GM21367 (cell line): ENCODE results near the gene LTA.
A peak's percentile ranks its signal among the peaks of the same experiment; 100 is the strongest.
"Not testable (repeated sequence)": the region's sequence is repeated elsewhere in the genome, so short reads cannot be mapped to it uniquely, and the experiment has no call there.

ENCODE experiments used
- ATAC-seq: cut with Tn5 transposase; IDR thresholded peaks from one replicate; pipeline ENCODE4 v1.9.1; 2021; ENCODE audit not compliant: unreplicated experiment

The LTA gene

DNA sequence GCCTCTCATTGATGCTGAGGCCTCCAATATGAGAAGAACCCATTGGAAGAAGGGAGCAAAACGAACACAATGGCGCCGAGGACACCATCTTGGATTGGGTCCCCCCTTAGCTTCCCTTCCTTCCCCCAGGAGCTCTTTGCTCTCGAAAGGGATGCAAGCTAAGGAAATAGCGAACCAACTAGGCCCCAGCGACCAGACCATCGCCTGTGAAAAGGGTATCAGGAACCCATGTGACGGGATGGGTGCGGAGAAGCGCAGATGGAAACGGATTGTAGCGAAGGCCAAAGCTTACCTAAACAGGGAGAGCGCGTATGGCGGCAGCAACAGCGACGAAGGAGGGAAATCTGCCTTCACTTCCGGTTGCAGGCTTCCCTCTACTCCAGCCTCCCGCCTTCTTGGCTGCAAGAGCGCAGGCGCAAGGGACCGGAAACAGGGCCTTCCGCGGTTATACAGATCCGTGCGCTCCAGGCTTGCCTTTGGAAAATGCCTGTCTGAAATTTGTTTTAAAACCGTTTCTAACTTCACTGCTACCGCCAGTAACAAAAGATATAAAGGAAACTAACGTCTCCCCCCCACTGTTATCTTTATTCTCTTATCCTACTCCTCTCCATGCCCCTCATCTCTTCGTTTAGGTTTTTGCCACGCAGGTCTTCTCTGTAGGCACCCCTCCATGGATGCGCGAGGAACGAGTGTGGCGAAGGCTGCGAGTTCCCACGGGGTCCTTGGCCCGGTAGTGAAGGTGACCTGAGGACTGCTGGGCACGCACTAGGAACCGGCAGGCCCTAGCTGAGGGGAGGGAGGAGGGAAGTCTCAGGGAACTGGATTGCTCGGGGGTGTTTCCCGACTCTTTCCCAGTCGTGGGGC, 30.2 kb upstream of the LTA start, which contains the start of gene DDX39B:
Gene DDX39B (minus strand): TSS at position 346 of the 864 bp plus-strand sequence. CDS start 1,471 bp downstream, outside the sequence.
- peak; percentile 55 for ATAC-seq

GRCh38 chr6:31543639-31544038, 28.4 kb upstream of the LTA start:
- ATAC-seq = no peak

GRCh38 chr6:31544676-31545075, 27.4 kb upstream of the LTA start:
- no peak for ATAC-seq

GRCh38 chr6:31545291-31545690, 26.8 kb upstream of the LTA start:
- ATAC-seq = no peak

DNA sequence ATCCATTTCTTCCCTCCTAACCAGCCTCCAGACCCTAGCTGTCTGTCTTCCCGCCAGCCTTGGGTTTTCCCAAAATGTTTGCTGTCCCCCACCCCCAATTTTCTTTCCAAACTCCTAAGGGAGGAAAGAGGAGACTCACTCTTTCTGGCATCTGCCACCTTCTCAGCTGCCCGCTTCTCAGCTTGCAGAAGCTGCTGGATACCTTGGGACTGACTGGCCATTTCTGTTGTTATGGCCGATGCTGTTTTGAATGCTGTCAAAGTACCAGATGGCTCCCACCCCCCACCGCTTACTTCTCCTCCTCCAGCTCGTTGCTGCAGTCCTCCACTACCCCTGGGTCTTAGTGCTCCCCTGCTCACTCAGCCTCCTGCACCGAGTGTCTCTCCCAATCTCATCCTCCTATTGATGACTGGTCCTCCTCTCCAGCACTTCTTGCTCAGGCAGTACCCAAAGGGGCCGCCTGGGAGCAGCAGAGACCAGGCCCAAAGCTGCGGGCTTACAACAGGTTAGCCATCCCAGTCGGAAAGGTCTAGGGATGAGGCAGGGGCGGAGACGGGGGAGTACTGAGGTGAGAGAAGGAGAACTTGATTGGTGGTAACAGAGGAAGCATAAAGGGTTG, 25.6 kb upstream of the LTA start, which contains the start of gene ATP6V1G2:
Gene ATP6V1G2 (minus strand): TSS at position 270 of the 619 bp plus-strand sequence. CDS start 49 bp downstream, at position 221.
- ATAC-seq = peak; percentile 36

GRCh38 chr6:31546958-31547726, 24.9 kb upstream of the LTA start, which contains the start of gene NFKBIL1:
Gene NFKBIL1 (plus strand): TSS chr6:31547608. CDS start chr6:31547695, 87 bp downstream.
- peak; percentile 42 for ATAC-seq

GRCh38 chr6:31547727-31548543, 24.2 kb upstream of the LTA start:
- ATAC-seq = no peak

GRCh38 chr6:31548544-31548873, 23.6 kb upstream of the LTA start:
- no peak for ATAC-seq

DNA sequence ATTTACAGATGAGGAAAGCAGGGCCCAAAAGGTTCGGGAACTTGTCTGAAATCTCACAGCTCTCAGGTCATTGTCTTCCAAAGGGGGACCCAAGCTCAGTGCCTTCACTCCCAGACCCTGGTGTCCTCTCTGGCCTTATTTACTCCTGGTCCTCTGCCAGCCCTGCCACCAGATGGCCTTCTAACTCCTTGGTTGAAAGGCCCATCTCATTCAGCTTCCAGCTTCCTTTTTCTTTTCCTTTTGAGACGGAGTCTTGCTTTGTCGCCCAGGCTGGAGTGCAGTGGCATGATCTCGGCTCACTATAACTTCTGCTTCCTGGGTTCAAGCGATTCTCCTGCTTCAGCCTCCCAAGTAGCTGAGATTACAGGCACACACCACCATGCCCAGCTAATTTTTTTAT, 20.7 kb upstream of the LTA start:
- ATAC-seq = not testable (repeated sequence)

DNA sequence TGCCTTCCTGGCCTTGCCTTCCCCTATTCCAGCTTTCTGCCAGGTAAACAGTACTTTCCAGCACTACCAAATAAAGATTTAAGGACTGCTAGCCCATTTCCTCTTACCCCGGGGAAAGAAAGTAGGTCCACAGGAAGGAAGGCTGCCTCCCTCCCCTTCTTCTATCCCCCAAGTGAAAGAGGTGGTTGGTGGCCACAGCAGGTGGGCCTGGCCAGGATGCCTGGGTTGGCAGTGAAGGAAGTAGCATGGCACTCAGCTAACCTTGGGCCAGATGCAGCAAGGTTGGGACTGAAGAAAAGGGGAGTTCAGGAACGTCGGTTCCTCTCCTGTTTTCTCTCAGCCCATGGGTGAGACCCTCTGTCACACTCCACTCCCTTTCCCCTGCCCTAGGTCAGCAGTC, 15.8 kb upstream of the LTA start:
- ATAC-seq = no peak

DNA sequence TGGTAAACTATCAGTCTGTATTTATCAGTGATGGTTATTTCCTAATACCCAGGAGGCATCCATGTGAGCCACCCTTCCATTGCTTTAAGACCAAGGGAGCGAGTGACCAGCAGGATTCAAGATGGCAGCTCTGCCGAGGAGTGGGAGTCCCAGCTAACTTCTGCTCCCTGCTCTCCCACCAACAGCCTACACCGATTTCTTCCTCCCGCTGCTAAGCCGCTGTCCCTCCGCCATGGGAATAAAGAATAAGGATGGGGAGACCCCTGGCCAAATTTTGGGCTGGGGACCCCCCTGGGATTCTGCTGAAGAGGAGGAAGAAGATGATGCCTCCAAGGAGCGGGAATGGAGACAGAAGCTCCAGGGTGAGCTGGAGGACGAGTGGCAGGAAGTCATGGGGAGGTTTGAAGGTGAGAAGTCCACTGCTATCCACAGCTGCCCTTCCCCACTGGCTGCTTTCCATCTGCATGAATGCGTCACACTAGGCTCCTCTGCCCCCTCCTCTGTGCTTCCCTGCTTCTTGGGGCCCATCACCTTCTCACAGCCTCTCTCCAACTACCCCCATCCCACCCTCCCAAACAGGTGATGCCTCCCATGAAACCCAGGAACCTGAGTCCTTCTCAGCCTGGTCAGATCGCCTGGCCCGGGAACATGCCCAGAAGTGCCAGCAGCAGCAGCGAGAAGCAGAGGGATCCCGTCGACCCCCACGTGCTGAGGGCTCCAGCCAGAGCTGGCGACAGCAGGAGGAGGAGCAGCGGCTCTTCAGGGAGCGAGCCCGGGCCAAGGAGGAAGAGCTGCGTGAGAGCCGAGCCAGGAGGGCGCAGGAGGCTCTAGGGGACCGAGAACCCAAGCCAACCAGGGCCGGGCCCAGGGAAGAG, 14.4 kb upstream of the LTA start:
- no peak for ATAC-seq

DNA sequence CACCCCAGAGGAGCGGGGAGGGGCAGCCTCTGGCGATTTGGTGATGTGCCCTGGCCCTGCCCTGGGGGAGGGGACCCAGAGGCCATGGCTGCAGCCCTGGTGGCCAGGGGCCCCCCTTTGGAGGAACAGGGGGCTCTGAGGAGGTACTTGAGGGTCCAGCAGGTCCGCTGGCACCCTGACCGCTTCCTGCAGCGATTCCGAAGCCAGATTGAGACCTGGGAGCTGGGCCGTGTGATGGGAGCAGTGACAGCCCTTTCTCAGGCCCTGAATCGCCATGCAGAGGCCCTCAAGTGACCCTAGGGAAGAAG, 13.8 kb upstream of the LTA start:
- no peak for ATAC-seq

DNA sequence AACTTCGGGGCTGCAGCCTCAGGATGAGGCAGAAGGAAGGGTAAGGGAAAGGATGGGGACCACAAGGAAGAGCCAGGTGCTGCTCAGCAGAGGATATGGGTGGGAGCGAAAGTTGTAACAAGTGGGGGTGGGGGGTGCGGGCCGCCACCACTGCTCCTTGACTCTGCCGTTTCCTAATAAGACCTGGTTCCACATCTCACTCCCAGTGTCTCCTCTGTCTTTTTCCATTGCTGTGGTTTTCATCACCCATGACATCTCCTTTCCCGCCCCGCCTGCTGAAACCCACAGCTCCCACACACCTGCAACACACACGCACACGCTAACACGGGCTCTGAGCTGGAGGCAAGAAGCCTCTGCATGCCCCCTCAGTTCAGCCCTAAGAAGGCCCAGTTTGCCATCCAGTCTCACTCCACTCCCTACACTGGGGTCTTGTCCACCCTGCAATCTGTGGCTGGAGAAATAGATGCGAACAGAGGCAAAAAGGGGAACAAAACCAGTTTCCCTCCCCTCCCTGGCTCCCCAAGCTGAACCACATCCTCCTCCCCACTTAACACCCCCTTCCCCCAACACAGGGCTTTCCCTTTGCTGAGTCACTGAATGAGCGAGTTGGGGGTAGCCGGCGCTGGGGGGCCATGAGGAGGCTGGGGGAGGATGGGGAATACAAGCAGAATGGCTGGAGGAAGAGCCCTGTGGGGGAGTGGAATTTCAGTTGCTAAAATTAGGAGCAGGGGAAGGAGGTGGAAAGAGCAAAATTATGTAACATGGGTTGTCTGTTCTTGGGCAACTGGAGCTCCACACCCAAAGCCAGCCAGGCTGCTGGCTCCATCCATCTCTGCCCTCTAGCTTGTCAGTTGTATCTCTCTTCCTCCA, 13.2 kb upstream of the LTA start:
- ATAC-seq = no peak

DNA sequence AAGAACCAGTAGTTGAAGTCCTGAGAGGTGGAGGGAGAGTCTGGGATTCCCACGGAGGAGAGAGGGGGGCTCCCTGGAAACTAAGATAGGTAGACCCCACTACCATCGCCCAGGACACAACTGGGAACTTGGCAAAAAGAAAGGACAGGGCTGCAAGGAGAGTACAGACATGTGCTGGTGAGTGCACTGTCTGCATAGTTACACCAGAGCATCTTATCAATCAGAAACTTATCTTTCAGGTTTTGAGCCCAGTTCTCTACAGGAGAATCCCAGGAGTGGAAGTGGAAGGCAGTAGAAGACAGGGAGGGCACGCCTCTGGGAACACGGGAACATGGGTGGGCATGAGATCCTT, 12.5 kb upstream of the LTA start:
- peak; percentile 1 for ATAC-seq

DNA sequence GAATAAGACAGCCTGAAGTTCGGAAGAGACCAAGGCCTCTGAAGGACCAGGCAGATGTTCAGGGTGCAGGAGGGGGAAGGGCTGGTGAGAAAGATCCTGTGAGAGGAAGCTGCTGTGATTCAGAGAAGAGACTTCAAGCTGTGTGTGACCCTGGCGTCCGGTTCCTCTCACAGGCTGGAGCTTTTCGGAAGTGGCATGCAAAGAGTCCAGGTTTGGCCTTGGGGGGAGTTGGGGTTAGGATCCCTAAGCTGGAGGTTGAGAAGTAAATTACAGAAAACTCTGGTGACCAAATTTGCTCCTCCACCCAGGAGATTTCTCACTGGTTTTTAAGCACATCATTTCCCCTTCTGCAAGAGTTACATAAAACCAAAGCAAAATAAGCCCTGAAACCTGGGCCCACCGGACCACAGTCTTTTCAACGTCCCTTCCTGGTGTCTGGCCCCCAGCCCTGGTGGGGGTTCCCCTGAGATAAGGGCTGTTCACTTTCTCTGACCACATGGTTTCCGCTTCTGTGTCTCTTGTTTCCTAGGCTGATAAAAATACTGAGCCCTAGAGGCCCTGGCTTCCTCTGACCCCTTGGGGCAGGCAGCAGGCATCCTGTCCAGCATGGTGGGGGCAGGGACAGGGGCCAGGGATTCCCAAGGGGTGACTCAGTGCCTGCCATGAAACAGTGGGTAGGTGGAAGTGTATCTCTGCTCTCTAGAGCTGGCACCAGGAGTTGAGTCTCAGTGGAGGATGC, 12.0 kb upstream of the LTA start:
- ATAC-seq = peak; percentile 48

DNA sequence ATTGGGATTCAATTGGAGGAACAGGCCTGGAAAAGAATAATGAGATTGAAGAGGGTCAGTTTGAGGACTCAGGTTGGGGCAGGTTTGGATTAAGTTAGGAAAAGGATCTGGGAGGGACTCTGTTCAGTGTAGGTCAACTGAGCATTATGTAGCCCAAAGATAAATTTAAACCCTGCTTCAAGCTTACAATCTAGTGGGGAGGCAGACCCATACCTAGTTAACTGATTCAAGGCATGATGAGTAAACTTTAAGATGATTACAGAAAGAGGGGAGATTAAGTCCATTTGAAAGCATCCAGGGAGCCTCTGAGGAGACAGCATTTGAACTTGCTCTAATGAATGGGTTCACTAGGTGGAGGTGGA, 11.4 kb upstream of the LTA start:
- ATAC-seq = no peak

GRCh38 chr6:31567531-31568370, 4.3 kb upstream of the LTA start:
- no peak for ATAC-seq
